Lower leg skin (tissue), 4 donors: ENCODE data around the gene SPAG9. TPM values are rescaled to one million over a fixed set of nuclear protein-coding genes. Genes with fewer than 3 reads are reported as not detected.

ENCODE experiments used
- DNase-seq, 2 donors: peaks; one replicate each; pipeline ENCODE4 v3.0.0-alpha.2; 2019; ENCODE audit warnings: low spot score in 2 of 2
- H3K4me3 ChIP-seq: fragments of 200-600 bp; sonication (generic); 2 replicates; pipeline ENCODE4 v1.5.1; 2017; ENCODE audit warnings: mild to moderate bottlenecking, low read depth; ENCODE audit not compliant: poor library complexity, severe bottlenecking
- CTCF ChIP-seq, 3 donors: fragments of 450-650 bp; IDR thresholded peaks; one replicate each; pipeline ENCODE4 v1.5.1; 2016; ENCODE audit warnings: antibody characterized with exemption in 3 of 3, mild to moderate bottlenecking in 3 of 3, moderate library complexity in 2 of 3
- POLR2A ChIP-seq, 2 donors: fragments of 450-650 bp; IDR thresholded peaks; one replicate each; pipeline ENCODE4 v1.6.1; 2016 to 2017; ENCODE audit warnings: antibody characterized with exemption in 2 of 2, mild to moderate bottlenecking in 1 of 2, moderate library complexity in 1 of 2
- WGBS, 2 donors: methylation state at CpG; one replicate each; pipeline ENCODE4 v1.1.5; 2018; 5-methylcytosine and 5-hydroxymethylcytosine counted together
- intact Hi-C: fragments of 100-400 bp; cut with DNase I; formaldehyde crosslinking; loops from one replicate; pipeline ENCODE4 v1.15.0; 2023; ENCODE audit warnings: low total_unique reads
- total RNA-seq, 4 donors: library from RNA; depleted of rRNA; stranded (reverse); fragments of >200 nt; gene quantifications; one replicate each; pipeline ENCODE4 v1.1.0, GENCODE V29; 2016

The SPAG9 gene
- total RNA-seq, 4 donors from 2014 or later = 63.7 to 106 (median 69.3) TPM

GRCh38 chr17:51017270-51017669, 103.4 kb downstream of the SPAG9 start:
- intact Hi-C loops = no loop called here
- 83 to 89% methylated on average over 2 of the region's 2 CpGs for WGBS, 2 donors
- no peak overlapping the region for H3K4me3 ChIP-seq
- no peak for DNase-seq
- no peak for TF ChIP-seq POLR2A (IDR thresholded peaks at IDR 0.05)
- TF ChIP-seq CTCF (IDR thresholded peaks at IDR 0.05) = no peak

GRCh38 chr17:51016099-51016498, 104.6 kb downstream of the SPAG9 start:
- intact Hi-C loops = no loop called here
- WGBS, 2 donors = 35 to 59% methylated on average over 1 of the region's 1 CpG
- DNase-seq = no peak
- H3K4me3 ChIP-seq = no peak overlapping the region
- TF ChIP-seq POLR2A (IDR thresholded peaks at IDR 0.05) (no peak), CTCF (IDR thresholded peaks at IDR 0.05) (no peak)

GRCh38 chr17:51015145-51015558, 105.5 kb downstream of the SPAG9 start:
- no peak for TF ChIP-seq CTCF (IDR thresholded peaks at IDR 0.05)
- no peak for TF ChIP-seq POLR2A (IDR thresholded peaks at IDR 0.05)
- WGBS, 2 donors = 41 to 55% methylated on average over 1 of the region's 1 CpG
- H3K4me3 ChIP-seq = no peak overlapping the region
- intact Hi-C loops = no loop called here
- DNase-seq = no peak

GRCh38 chr17:51014129-51014528, 106.5 kb downstream of the SPAG9 start:
- H3K4me3 ChIP-seq = no peak overlapping the region
- no peak for DNase-seq
- TF ChIP-seq CTCF (IDR thresholded peaks at IDR 0.05) (no peak), POLR2A (IDR thresholded peaks at IDR 0.05) (no peak)
- intact Hi-C loops = no loop called here
- WGBS, 2 donors = 95 to 96% methylated on average over 3 of the region's 3 CpGs

- no peak for TF ChIP-seq CTCF (IDR thresholded peaks at IDR 0.05)
- no peak for TF ChIP-seq POLR2A (IDR thresholded peaks at IDR 0.05)
- intact Hi-C loops = no loop called here
- H3K4me3 ChIP-seq = no peak overlapping the region
- no peak for DNase-seq
- 98% methylated on average over 2 of the region's 2 CpGs for WGBS, 2 donors
Observed at GRCh38 chr17:51013322-51013721, 107.3 kb downstream of the SPAG9 start.

GRCh38 chr17:51012538-51012937, 108.1 kb downstream of the SPAG9 start:
- no peak for TF ChIP-seq POLR2A (IDR thresholded peaks at IDR 0.05)
- TF ChIP-seq CTCF (IDR thresholded peaks at IDR 0.05) = no peak
- no peak for DNase-seq
- no peak overlapping the region for H3K4me3 ChIP-seq
- intact Hi-C loops = no loop called here
- 93 to 96% methylated on average over 4 of the region's 4 CpGs for WGBS, 2 donors
